Upper lobe of left lung (tissue), 6 donors: Measurements from ENCODE around the gene MIGA2. TPM values are rescaled to one million over a fixed set of nuclear protein-coding genes. Genes with fewer than 3 reads are reported as not detected.

ENCODE experiments used
- ATAC-seq, 2 donors: fragments of 200-7000 bp; cut with Tn5 transposase; one replicate each; pipeline ENCODE4 v1.9.1; 2022; ENCODE audit warnings: mild to moderate bottlenecking in 2 of 2, moderate library complexity in 2 of 2; ENCODE audit not compliant: low FRiP score in 2 of 2
- DNase-seq, 2 donors: peaks; one replicate each; pipeline ENCODE4 v3.0.0-alpha.2; 2019 to 2020
- H3K27ac ChIP-seq, 4 donors: fragments of 200-600 bp; sonication (generic); one replicate each; pipeline ENCODE4 v1.5.1; 2016 to 2019
- H3K27me3 ChIP-seq, 4 donors: fragments of 200-600 bp; sonication (generic); one replicate each; pipeline ENCODE4 v1.5.1; 2017 to 2019
- H3K36me3 ChIP-seq, 4 donors: fragments of 200-600 bp; sonication (generic); one replicate each; pipeline ENCODE4 v1.5.1; 2016 to 2019
- H3K4me1 ChIP-seq, 4 donors: fragments of 200-600 bp; sonication (generic); one replicate each; pipeline ENCODE4 v1.5.1; 2018 to 2019
- H3K4me3 ChIP-seq, 4 donors: fragments of 200-600 bp; sonication (generic); one replicate each; pipeline ENCODE4 v1.5.1; 2017 to 2019; ENCODE audit warnings: mild to moderate bottlenecking in 2 of 4, moderate library complexity in 1 of 4
- H3K9me3 ChIP-seq, 4 donors: fragments of 200-600 bp; sonication (generic); one replicate each; pipeline ENCODE4 v1.5.1; 2018 to 2019
- EP300 ChIP-seq, 4 donors: sonication (generic); formaldehyde crosslinking; IDR thresholded peaks; one replicate each; pipeline ENCODE4 v1.5.1; 2017; ENCODE audit warnings: antibody characterized with exemption in 4 of 4, control low read depth in 2 of 4
- POLR2A ChIP-seq, 4 donors: fragments of 450-650 bp; IDR thresholded peaks; one replicate each; pipeline ENCODE4 v1.5.1; 2016 to 2017; ENCODE audit warnings: antibody characterized with exemption in 4 of 4, mild to moderate bottlenecking in 2 of 4
- POLR2AphosphoS5 ChIP-seq, 2 donors: sonication (generic); formaldehyde crosslinking; IDR thresholded peaks; one replicate each; pipeline ENCODE4 v1.5.1; 2017; ENCODE audit warnings: antibody characterized with exemption in 2 of 2
- WGBS, 2 donors: methylation state at CpG; one replicate each; pipeline ENCODE4 v1.1.5; 2017 to 2018; 5-methylcytosine and 5-hydroxymethylcytosine counted together
- total RNA-seq, 6 donors: library from RNA; depleted of rRNA in 4 of 6; stranded (reverse); fragments of >200 nt in 4 of 6; gene quantifications; one replicate each; pipeline versions ENCODE4 v1.1.0 to v1.2.1, GENCODE V29; 2016 to 2021
- TF ChIP-seq, protein P1 (sequence below), 6 experiments: fragments of 450-650 bp in 4 of 6; fragments of 200-600 bp in 2 of 6; sonication (generic) in 2 of 6; IDR thresholded peaks; one replicate each; pipeline ENCODE4 v1.5.1; 2016 to 2019; ENCODE audit warnings: antibody characterized with exemption in 6 of 6
- donor health status: DM: no; HTN: no; CAD: no; lungs with moderate emphysema.
- donor health status: DM: no; HTN: yes; CAD: no; lungs with severe emphysema.

MIGA2 gene
- total RNA-seq, 6 donors from 2014 or later, result 18.6 to 95.3 (median 28.6) TPM

- H3K36me3 ChIP-seq, result peaks cover 26 to 78% (median 55%) of the 10 kb centered on the region in 4 donors
- no peaks in the 10 kb centered on the region for H3K9me3 ChIP-seq
- TF ChIP-seq POLR2AphosphoS5 (IDR thresholded peaks at IDR 0.05) (no peak), POLR2A (IDR thresholded peaks at IDR 0.05) (no peak), EP300 (IDR thresholded peaks at IDR 0.05) (no peak)
- TF ChIP-seq, protein P1, sequence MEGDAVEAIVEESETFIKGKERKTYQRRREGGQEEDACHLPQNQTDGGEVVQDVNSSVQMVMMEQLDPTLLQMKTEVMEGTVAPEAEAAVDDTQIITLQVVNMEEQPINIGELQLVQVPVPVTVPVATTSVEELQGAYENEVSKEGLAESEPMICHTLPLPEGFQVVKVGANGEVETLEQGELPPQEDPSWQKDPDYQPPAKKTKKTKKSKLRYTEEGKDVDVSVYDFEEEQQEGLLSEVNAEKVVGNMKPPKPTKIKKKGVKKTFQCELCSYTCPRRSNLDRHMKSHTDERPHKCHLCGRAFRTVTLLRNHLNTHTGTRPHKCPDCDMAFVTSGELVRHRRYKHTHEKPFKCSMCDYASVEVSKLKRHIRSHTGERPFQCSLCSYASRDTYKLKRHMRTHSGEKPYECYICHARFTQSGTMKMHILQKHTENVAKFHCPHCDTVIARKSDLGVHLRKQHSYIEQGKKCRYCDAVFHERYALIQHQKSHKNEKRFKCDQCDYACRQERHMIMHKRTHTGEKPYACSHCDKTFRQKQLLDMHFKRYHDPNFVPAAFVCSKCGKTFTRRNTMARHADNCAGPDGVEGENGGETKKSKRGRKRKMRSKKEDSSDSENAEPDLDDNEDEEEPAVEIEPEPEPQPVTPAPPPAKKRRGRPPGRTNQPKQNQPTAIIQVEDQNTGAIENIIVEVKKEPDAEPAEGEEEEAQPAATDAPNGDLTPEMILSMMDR (IDR thresholded peaks at IDR 0.05), result no peak
- no peak overlapping the region for H3K27ac ChIP-seq
- ATAC-seq (no peak), DNase-seq (peak in 1 of 2 donors; percentile 58)
- WGBS, 2 donors, result 95 to 98% methylated on average over 15 to 16 of the region's 16 CpGs
- H3K4me3 ChIP-seq, result no peak overlapping the region
- no peaks in the 10 kb centered on the region for H3K4me1 ChIP-seq
- no peaks in the 10 kb centered on the region for H3K27me3 ChIP-seq
Measured at GRCh38 chr9:129012893-129013448, 23.5 kb upstream of the MIGA2 start.

- H3K9me3 ChIP-seq, result no peaks in the 10 kb centered on the region
- H3K27me3 ChIP-seq, result no peaks in the 10 kb centered on the region
- TF ChIP-seq POLR2A (IDR thresholded peaks at IDR 0.05) (no peak), POLR2AphosphoS5 (IDR thresholded peaks at IDR 0.05) (no peak), EP300 (IDR thresholded peaks at IDR 0.05) (no peak)
- TF ChIP-seq, protein P1 (IDR thresholded peaks at IDR 0.05), result no peak
- DNase-seq, result no peak
- no peak for ATAC-seq
- no peak overlapping the region for H3K4me3 ChIP-seq
- peaks cover 26 to 78% (median 49%) of the 10 kb centered on the region in 4 donors for H3K36me3 ChIP-seq
- WGBS, 2 donors, result 97% methylated on average over 11 of the region's 11 CpGs; no CpG with 5 or more reads in 1 of the 2 donors
- H3K4me1 ChIP-seq, result no peaks in the 10 kb centered on the region
- no peak overlapping the region for H3K27ac ChIP-seq
Measured at GRCh38 chr9:129013674-129014073, 22.8 kb upstream of the MIGA2 start.

GRCh38 chr9:129014124-129014523 is 22.3 kb upstream of the MIGA2 start:
- ATAC-seq (no peak), DNase-seq (no peak)
- Histone ChIP-seq H3K36me3 (peaks cover 26 to 78% (median 48%) of the 10 kb centered on the region in 4 donors), H3K4me1 (no peaks in the 10 kb centered on the region), H3K27ac (no peak overlapping the region), H3K27me3 (no peaks in the 10 kb centered on the region), H3K4me3 (no peak overlapping the region), H3K9me3 (no peaks in the 10 kb centered on the region)
- 94 to 100% methylated on average over 4 to 11 of the region's 11 CpGs for WGBS, 2 donors
- TF ChIP-seq POLR2AphosphoS5 (IDR thresholded peaks at IDR 0.05) (no peak), POLR2A (IDR thresholded peaks at IDR 0.05) (no peak), EP300 (IDR thresholded peaks at IDR 0.05) (no peak)
- TF ChIP-seq, protein P1 (IDR thresholded peaks at IDR 0.05), result no peak

DNA sequence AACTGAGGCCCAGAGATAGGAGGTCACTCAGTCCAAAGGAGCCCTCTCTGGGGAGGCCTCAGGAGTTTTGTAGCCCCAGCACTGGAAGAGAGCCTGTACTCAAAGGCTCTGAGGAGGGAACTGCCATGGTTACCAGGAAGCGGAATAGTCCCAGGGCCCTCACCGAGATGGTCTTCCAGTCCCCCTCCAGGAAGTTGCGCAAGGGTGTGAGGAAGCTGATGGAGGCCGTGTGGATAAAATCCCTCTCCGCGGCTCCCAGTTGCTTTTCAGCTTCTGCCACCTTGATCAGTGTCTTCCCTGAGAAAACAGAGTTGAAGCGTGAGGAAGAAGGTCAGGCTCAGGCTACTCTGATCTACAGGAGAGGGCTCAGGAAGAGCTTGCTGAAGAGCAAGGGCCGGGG is 21.8 kb upstream of the MIGA2 start:
- Histone ChIP-seq H3K27ac (no peak overlapping the region), H3K27me3 (no peaks in the 10 kb centered on the region), H3K4me1 (no peaks in the 10 kb centered on the region), H3K9me3 (no peaks in the 10 kb centered on the region), H3K4me3 (no peak overlapping the region), H3K36me3 (peaks cover 23 to 77% (median 48%) of the 10 kb centered on the region in 4 donors)
- 74 to 78% methylated on average over 8 of the region's 8 CpGs for WGBS, 2 donors
- DNase-seq (no peak), ATAC-seq (no peak)
- TF ChIP-seq POLR2A (IDR thresholded peaks at IDR 0.05) (no peak), POLR2AphosphoS5 (IDR thresholded peaks at IDR 0.05) (no peak), EP300 (IDR thresholded peaks at IDR 0.05) (no peak)
- TF ChIP-seq, protein P1 (IDR thresholded peaks at IDR 0.05), result no peak

DNA sequence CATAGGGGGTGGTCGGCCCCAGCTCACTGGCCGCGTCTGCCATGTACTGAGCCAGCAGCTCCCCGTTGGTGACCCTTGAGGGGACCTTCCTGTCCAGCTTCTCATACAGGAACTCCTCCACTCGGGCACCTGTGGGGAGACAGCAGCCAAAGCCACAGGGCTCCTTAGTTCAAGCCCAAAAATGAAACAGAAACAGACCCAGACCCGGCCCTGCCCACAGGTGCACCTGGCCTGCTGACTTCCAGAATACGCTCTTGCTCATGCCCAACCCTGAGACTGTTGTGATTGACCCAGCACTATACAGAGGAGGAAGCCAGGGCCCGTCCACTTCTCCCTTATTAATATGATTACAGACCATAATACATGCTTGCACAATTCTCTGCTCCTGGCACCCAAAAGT is 15.3 kb upstream of the MIGA2 start:
- peak overlapping the region in 2 of 4 donors; percentile 15 to 44 for H3K27ac ChIP-seq

More for the DNA sequence above, 15.3 kb upstream of the MIGA2 start:
- Histone ChIP-seq H3K4me1 (peaks cover 2 to 5% (median 5%) of the 10 kb centered on the region in 4 donors), H3K4me3 (no peak overlapping the region), H3K27me3 (no peaks in the 10 kb centered on the region), H3K36me3 (peaks cover 0 to 33% (median 5%) of the 10 kb centered on the region in 4 donors), H3K9me3 (no peaks in the 10 kb centered on the region)
- TF ChIP-seq POLR2A (IDR thresholded peaks at IDR 0.05), result no peak
- DNase-seq (peak in 1 of 2 donors; percentile 33), ATAC-seq (no peak)
- 67 to 74% methylated on average over 7 to 8 of the region's 8 CpGs for WGBS, 2 donors
